ENCODE measurements around the gene FXR2.

The FXR2 gene

GRCh38 chr17:7557147-7557764 lies 57.4 kb downstream of the FXR2 start:
- CTCF ChIA-PET: no interaction called here
- POLR2A ChIA-PET: interaction anchor here (0.8 to 1.7 kb wide), 3 partner anchors 26 to 129 kb away, joined by 3 to 6 read pairs (median 5); partner anchors contain the start of genes MPDU1 and ZBTB4
- DNase-seq (ENCODE audit: extremely low spot score): no peak
- TF ChIP-seq SP1 (IDR thresholded peaks at IDR 0.05) (no peak), PKNOX1 (IDR thresholded peaks at IDR 0.05) (no peak)

- POLR2A ChIA-PET: interaction anchor here (0.8 kb wide), 1 partner anchor 77 kb away, joined by 5 read pairs; the partner anchor contains the start of gene ZBTB4
- DNase-seq (ENCODE audit: extremely low spot score): no peak
- CTCF ChIA-PET: no interaction called here
- TF ChIP-seq ELF4 (IDR thresholded peaks at IDR 0.05) (no peak), SP1 (IDR thresholded peaks at IDR 0.05) (no peak), L3MBTL2 (conservative IDR thresholded peaks at IDR 0.05) (no peak), SUZ12 (IDR thresholded peaks at IDR 0.05) (no peak), FOXA1 (IDR thresholded peaks at IDR 0.05) (no peak), NFRKB (IDR thresholded peaks at IDR 0.05) (no peak), CTBP1 (IDR thresholded peaks at IDR 0.05; ENCODE audit: borderline replicate concordance) (no peak), ZNF384 (IDR thresholded peaks at IDR 0.05) (no peak), FOXM1 (IDR thresholded peaks at IDR 0.05; ENCODE audit: borderline replicate concordance) (no peak), BHLHE40 (IDR thresholded peaks at IDR 0.05; ENCODE audit: borderline replicate concordance) (no peak)
Measured at GRCh38 chr17:7556627-7557026, 58.1 kb downstream of the FXR2 start.

- POLR2A ChIA-PET: no interaction called here
- CTCF ChIA-PET: no interaction called here
- TF ChIP-seq BHLHE40 (IDR thresholded peaks at IDR 0.05; ENCODE audit: borderline replicate concordance): no peak
- no peak for TF ChIP-seq SP1 (IDR thresholded peaks at IDR 0.05)
- DNase-seq (ENCODE audit: extremely low spot score): no peak
Measured at GRCh38 chr17:7555320-7555948, 59.3 kb downstream of the FXR2 start.

- POLR2A ChIA-PET: no interaction called here
- DNase-seq (ENCODE audit: extremely low spot score): no peak
- TF ChIP-seq BHLHE40 (IDR thresholded peaks at IDR 0.05; ENCODE audit: borderline replicate concordance) (no peak), SP1 (IDR thresholded peaks at IDR 0.05) (no peak)
- CTCF ChIA-PET: no interaction called here
Measured at GRCh38 chr17:7553356-7553755, 61.3 kb downstream of the FXR2 start.

GRCh38 chr17:7552621-7553051 lies 62.1 kb downstream of the FXR2 start:
- ChIA-PET POLR2A (no interaction called here), CTCF (interaction anchor here (1.2 kb wide), 1 partner anchor 8 kb away, joined by 4 read pairs; no protein-coding TSS in a partner anchor)
- DNase-seq (ENCODE audit: extremely low spot score): no peak
- no peak for TF ChIP-seq BHLHE40 (IDR thresholded peaks at IDR 0.05; ENCODE audit: borderline replicate concordance)
- TF ChIP-seq FOXM1 (IDR thresholded peaks at IDR 0.05; ENCODE audit: borderline replicate concordance): no peak
- TF ChIP-seq CTBP1 (IDR thresholded peaks at IDR 0.05; ENCODE audit: borderline replicate concordance): no peak
- no peak for TF ChIP-seq SP1 (IDR thresholded peaks at IDR 0.05)
- no peak for TF ChIP-seq FOXK2 (IDR thresholded peaks at IDR 0.05)
- TF ChIP-seq PKNOX1 (IDR thresholded peaks at IDR 0.05): no peak
- no peak for TF ChIP-seq TARDBP (IDR thresholded peaks at IDR 0.05)
- TF ChIP-seq ARNT (IDR thresholded peaks at IDR 0.05): no peak

- ChIA-PET CTCF (interaction anchor here (1.2 kb wide), 1 partner anchor 9 kb away, joined by 4 read pairs; no protein-coding TSS in a partner anchor), POLR2A (interaction anchor here (1.0 kb wide), 1 partner anchor 9 kb away, joined by 5 read pairs; no protein-coding TSS in a partner anchor)
- TF ChIP-seq CTBP1 (IDR thresholded peaks at IDR 0.05; ENCODE audit: borderline replicate concordance): no peak
- no peak for TF ChIP-seq ELF4 (IDR thresholded peaks at IDR 0.05)
- no peak for TF ChIP-seq PKNOX1 (IDR thresholded peaks at IDR 0.05)
- TF ChIP-seq L3MBTL2 (conservative IDR thresholded peaks at IDR 0.05): no peak
- no peak for TF ChIP-seq LEF1 (IDR thresholded peaks at IDR 0.05; ENCODE audit: borderline replicate concordance)
- no peak for TF ChIP-seq HDGF (IDR thresholded peaks at IDR 0.05; ENCODE audit: borderline replicate concordance)
- no peak for TF ChIP-seq ARNT (IDR thresholded peaks at IDR 0.05)
- no peak for TF ChIP-seq FOXA1 (IDR thresholded peaks at IDR 0.05)
- TF ChIP-seq FOXK2 (IDR thresholded peaks at IDR 0.05): no peak
- TF ChIP-seq TARDBP (IDR thresholded peaks at IDR 0.05): no peak
- no peak for TF ChIP-seq ZNF384 (IDR thresholded peaks at IDR 0.05)
- no peak for TF ChIP-seq NFRKB (IDR thresholded peaks at IDR 0.05)
- no peak for TF ChIP-seq FOXM1 (IDR thresholded peaks at IDR 0.05; ENCODE audit: borderline replicate concordance)
- TF ChIP-seq SP1 (IDR thresholded peaks at IDR 0.05): no peak
- TF ChIP-seq SUZ12 (IDR thresholded peaks at IDR 0.05): no peak
- TF ChIP-seq BHLHE40 (IDR thresholded peaks at IDR 0.05; ENCODE audit: borderline replicate concordance): no peak
Measured at GRCh38 chr17:7551396-7551795, 63.3 kb downstream of the FXR2 start.

DNA sequence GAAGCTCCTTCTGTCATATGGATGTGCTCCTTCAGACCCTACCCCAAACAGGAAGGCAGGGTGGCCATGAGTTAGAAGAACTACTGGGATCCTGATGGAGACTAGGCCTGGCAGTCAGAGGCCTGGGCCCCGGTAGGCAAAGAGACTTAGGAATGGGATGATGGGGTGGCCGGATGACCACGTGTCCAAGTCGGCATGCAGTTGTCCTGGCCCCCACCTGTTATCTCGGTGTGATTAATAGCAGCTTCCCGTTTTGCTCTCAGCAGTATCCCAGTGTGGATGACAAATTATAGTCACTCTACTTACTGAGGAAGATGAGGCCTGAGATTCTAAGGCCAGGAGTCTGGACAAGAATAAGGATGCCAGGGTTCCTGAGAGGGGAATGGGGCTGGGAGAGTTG lies 64.4 kb downstream of the FXR2 start:
- no peak for TF ChIP-seq FOXK2 (IDR thresholded peaks at IDR 0.05)
- DNase-seq (ENCODE audit: extremely low spot score): no peak
- CTCF ChIA-PET: no interaction called here
- POLR2A ChIA-PET: interaction anchor here (1.0 to 1.1 kb wide), 2 partner anchors 10 to 112 kb away, joined by 3 to 4 read pairs; no protein-coding TSS in a partner anchor

More at GRCh38 chr17:7551396-7551795, 63.3 kb downstream of the FXR2 start:
- no peak for DNase-seq (ENCODE audit: extremely low spot score)
